Cardiac septum (tissue), 1 donor: ENCODE measurements around the gene MT1B. TPM values are rescaled to one million over a fixed set of nuclear protein-coding genes. Genes with fewer than 3 reads are reported as not detected.
"Not testable (repeated sequence)": the region's sequence is repeated elsewhere in the genome, so short reads cannot be mapped to it uniquely, and the experiment has no call there.

Experiments used
- DNase-seq: peaks from one replicate; pipeline ENCODE4 v3.0.0-alpha.2; 2020; ENCODE audit warnings: low spot score
- intact Hi-C: fragments of 100-400 bp; cut with DNase I; formaldehyde crosslinking; loops from one replicate; pipeline ENCODE4 v1.14.0; 2022
- total RNA-seq: library from RNA; stranded (reverse); fragmentation: NEBNext Ultra II Directional; extraction: Animal tissue kit (Norgen Biotek cat#: 25700); gene quantifications from one replicate; pipeline ENCODE4 v1.2.1, GENCODE V29; 2021
- donor health status: DM: no; HTN: no; CAD: no.

The MT1B gene
- total RNA-seq, 1 donor from 2014 or later, result not detected

- intact Hi-C loops, result no loop called here
- DNase-seq, result peak; percentile 87
These were observed 34.2 kb upstream of the MT1B start for GRCh38 chr16:56617212-56618085.

DNA sequence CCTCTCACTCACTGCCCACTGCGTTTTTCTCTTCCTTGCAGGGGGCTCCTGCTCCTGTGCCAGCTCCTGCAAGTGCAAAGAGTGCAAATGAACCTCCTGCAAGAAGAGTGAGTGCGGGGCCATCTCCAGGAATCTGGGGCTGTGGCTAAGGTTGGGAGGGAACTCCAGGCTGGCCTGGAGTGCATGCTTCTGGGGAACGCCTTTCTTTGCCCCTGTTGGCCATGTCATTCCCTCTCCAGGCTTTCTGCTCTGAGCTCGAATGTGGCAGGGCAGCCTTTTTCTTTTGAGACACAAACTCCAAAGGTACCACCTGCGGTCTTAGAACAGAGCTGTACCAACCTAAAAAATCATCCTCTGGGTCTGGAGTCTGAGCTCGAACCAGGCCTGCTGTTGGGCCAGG lies 33.5 kb upstream of the MT1B start:
- intact Hi-C loops, result no loop called here
- DNase-seq, result no peak

GRCh38 chr16:56620339-56620897 lies 31.3 kb upstream of the MT1B start:
- intact Hi-C loops, result no loop called here
- no peak for DNase-seq

- DNase-seq, intact Hi-C loops: not testable (repeated sequence)
These were observed 29.8 kb upstream of the MT1B start for GRCh38 chr16:56621665-56622445.

GRCh38 chr16:56623184-56623583 lies 28.5 kb upstream of the MT1B start:
- intact Hi-C loops, DNase-seq: not testable (repeated sequence)

DNA sequence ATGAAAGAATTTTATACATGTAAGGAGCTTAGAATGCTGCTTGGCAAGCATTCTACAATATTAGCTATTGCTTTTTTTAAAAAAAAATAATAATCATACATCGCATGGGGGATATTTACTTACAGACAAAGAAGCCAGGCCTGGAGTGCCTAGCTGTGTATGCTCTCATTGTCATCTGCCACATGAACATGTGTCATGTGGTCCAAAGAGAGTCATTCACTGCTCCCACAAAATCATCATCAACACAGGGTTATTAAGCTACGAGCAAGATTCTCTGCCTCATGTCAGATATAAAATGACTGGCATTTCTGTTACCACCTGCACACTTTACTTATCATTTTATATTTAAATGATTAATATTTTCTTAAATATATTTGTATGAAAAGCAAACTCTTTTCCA lies 28.0 kb upstream of the MT1B start:
- no peak for DNase-seq
- intact Hi-C loops, result no loop called here

- no peak for DNase-seq
- intact Hi-C loops, result no loop called here
These were observed 26.3 kb upstream of the MT1B start, which contains the start of gene MT1E for GRCh38 chr16:56625140-56625942. Gene MT1E (plus strand): TSS chr16:56625781. CDS start chr16:56625852, 71 bp downstream.

DNA sequence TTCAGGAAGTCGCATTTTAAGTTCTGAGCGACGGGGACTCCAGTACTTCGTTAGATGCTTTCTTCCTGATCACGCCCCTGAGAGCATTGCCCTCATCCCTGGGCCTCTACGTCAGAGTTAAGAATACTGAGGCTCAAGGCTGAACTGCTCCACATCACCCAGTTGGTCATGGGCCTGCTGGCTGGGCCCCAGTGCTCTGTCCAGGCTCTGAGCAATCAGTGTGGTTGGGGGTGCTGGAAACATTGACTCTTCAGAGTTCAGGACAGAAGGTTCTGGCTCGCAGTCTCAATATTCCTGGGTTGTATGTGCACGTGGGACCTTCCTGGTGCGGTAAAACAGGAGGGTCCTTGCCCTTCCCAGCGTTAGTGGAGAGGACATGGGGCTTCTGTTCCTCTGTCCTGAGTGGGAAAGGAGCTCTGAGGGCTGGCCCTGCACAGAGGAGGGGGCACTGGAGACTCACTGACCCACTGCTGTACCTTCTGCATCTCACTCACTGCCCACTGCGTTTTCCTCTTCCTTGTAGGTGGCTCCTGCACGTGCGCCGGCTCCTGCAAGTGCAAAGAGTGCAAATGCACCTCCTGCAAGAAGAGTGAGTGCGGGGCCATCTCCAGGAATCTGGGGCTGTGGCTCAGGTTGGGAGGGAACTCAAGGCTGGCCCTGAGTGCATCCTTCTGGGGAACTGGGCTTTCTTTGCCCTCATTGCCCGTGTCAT lies 25.6 kb upstream of the MT1B start:
- no peak for DNase-seq
- intact Hi-C loops, result loop anchor here (1.0 kb wide), 1 partner anchor 16 kb away; no protein-coding TSS in a partner anchor

DNA sequence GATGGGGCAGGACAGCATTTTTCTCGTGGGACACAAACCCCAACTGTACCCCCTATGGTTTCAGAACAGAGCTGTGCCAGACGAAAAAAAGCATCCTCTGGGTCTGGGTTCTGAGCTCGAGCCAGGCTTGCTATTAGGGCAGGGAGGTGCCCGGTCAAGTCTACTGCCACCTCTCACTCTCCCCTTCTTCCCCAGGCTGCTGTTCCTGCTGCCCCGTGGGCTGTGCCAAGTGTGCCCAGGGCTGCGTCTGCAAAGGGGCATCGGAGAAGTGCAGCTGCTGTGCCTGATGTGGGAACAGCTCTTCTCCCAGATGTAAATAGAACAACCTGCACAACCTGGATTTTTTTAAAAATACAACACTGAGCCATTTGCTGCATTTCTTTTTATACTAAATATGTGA lies 25.0 kb upstream of the MT1B start:
- intact Hi-C loops, result loop anchor here (1.0 kb wide), 1 partner anchor 16 kb away; no protein-coding TSS in a partner anchor
- no peak for DNase-seq

- no peak for DNase-seq
- intact Hi-C loops, result no loop called here
These were observed 23.0 kb upstream of the MT1B start for GRCh38 chr16:56628486-56629350.

- intact Hi-C loops, result no loop called here
- DNase-seq, result no peak
These were observed 22.2 kb upstream of the MT1B start for GRCh38 chr16:56629531-56629930.

- no peak for DNase-seq
- intact Hi-C loops, result no loop called here
These were observed 21.6 kb upstream of the MT1B start for GRCh38 chr16:56630134-56630533.

- intact Hi-C loops, result no loop called here
- DNase-seq, result no peak
These were observed 20.5 kb upstream of the MT1B start for GRCh38 chr16:56631197-56631596.

GRCh38 chr16:56631832-56632155 lies 19.9 kb upstream of the MT1B start:
- intact Hi-C loops, result no loop called here
- no peak for DNase-seq

DNA sequence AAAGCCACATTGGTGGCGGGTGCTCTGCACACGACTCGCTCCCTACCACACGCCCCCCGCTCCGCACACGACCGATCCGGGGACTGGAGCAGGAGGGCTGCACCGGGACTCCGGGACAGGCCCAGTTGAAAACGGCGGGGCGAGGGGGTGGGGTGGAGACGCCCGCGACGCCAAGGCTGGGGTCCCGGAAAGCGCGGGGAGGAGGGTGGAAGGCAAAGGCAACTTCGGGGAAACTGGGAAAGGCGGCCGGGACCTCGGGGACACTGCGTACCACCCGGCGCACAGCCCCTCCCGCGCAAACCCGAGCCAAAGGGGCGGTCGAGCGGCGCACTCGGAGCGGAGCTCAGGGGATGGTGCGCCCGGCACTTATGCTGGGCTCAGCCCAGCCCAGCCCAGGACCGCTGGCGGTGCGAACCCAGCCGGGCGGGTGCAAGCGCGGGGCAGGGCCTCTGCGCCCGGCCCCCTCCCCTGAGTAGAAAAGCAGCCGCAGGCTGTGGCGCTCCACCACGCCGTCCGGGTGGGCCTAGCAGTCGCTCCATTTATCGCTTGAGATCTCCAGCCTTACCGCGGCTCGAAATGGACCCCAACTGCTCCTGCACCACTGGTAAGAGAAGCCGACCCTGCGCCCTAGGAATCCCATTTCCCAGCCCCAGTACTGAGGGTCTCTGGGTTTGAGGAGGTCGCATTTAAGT lies 19.4 kb upstream of the MT1B start, which contains the start of gene MT1M:
Gene MT1M, plus strand, starts transcription at position 504 of the 692 bp plus-strand sequence. Its CDS starts 73 bp downstream, at position 577.
- intact Hi-C loops, result no loop called here
- no peak for DNase-seq

DNA sequence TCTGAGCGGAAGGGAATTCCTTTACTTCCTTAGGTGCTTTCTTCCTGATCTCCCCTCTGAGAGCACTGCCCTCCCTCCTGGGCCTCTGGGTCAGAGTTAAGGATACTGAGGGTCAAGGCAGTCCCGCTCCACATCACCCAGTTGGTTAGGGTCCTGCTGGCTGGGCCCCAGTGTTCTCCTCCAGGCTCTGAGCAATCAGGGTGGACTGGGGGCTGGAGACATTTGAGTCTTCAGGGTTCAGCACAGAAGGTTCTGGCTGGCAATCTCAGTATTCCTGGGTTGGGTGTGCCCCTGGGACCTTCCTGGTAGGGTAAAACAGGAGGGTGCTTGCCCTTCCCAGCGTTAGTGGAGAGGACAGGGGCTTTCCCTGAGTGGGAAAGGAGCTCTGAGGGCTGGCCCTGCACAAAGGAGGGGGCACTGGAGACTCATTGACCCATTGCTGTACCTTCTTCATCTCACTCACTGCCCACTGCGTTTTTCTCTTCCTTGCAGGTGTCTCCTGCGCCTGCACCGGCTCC lies 18.8 kb upstream of the MT1B start:
- intact Hi-C loops, result no loop called here
- DNase-seq, result no peak

- no peak for DNase-seq
- intact Hi-C loops, result no loop called here
These were observed 18.2 kb upstream of the MT1B start for GRCh38 chr16:56633535-56633934.
